CD4-positive, alpha-beta T cell (primary cell): ENCODE results near the gene ADRB2. TPM values are rescaled to one million over a fixed set of nuclear protein-coding genes. Genes with fewer than 3 reads are reported as not detected.

ENCODE experiments used
- ATAC-seq: fragments of 200-7000 bp; cut with Tn5 transposase; one replicate; pipeline ENCODE4 v1.10.0; 2022; ENCODE audit warnings: mild to moderate bottlenecking; ENCODE audit not compliant: poor library complexity
- CTCF ChIA-PET: fragments of 350-600 bp; sonication (Branson Sonifier 250); formaldehyde crosslinking; loops from one replicate; lab custom pipeline; 2021; ENCODE audit warnings: antibody characterized with exemption, inconsistent platforms; lab: Charles Lee
- POLR2A ChIA-PET: fragments of 350-600 bp; sonication (Branson Sonifier 250); formaldehyde crosslinking; loops from one replicate; lab custom pipeline; 2021; ENCODE audit warnings: antibody characterized with exemption, inconsistent platforms; lab: Charles Lee
- DNase-seq, 14 experiments: peaks; one replicate each; pipeline ENCODE4 v3.0.0-alpha.2; 2013 to 2020; ENCODE audit warnings: mixed read lengths in 2 of 14
- H3K27ac ChIP-seq, 2 donors: one replicate each; pipeline versions ENCODE4 v1.5.1 to v1.7.0; 2013; ENCODE audit warnings: low read length in 2 of 2, low read depth in 1 of 2, mild to moderate bottlenecking in 1 of 2
- H3K27me3 ChIP-seq, 2 experiments: 1 replicate in 1 of 2; 2 replicates in 1 of 2; pipeline versions ENCODE4 v1.6.1 to v1.7.0; 2013; ENCODE audit warnings: low read length in 2 of 2, control low read depth in 1 of 2, mild to moderate bottlenecking in 1 of 2, moderate library complexity in 1 of 2; ENCODE audit not compliant: insufficient read depth in 2 of 2, control insufficient read depth in 1 of 2
- H3K36me3 ChIP-seq: one replicate; pipeline ENCODE4 v1.6.1; 2013; ENCODE audit warnings: low read length, control low read depth; ENCODE audit not compliant: insufficient read depth
- H3K4me1 ChIP-seq: one replicate; pipeline ENCODE4 v1.6.1; 2013; ENCODE audit warnings: low read length, control low read depth; ENCODE audit not compliant: insufficient read depth
- H3K4me3 ChIP-seq: one replicate; pipeline ENCODE4 v1.5.1; 2013; ENCODE audit warnings: mild to moderate bottlenecking, low read length, moderate library complexity
- H3K9me3 ChIP-seq, 2 experiments: 1 replicate in 1 of 2; 2 replicates in 1 of 2; pipeline versions ENCODE4 v1.6.1 to v1.7.0; 2013; ENCODE audit warnings: low read length in 2 of 2, mild to moderate bottlenecking in 2 of 2, control low read depth in 1 of 2, moderate library complexity in 1 of 2; ENCODE audit not compliant: control insufficient read depth in 1 of 2, insufficient read depth in 1 of 2
- H3K27ac Mint-ChIP-seq: one replicate; pipeline ENCODE4 v1.8.0; 2020; ENCODE audit warnings: mixed read lengths
- H3K27me3 Mint-ChIP-seq: one replicate; pipeline ENCODE4 v1.8.0; 2021; ENCODE audit warnings: mixed read lengths
- H3K36me3 Mint-ChIP-seq: one replicate; pipeline ENCODE4 v1.8.0; 2021; ENCODE audit warnings: low read depth, mixed read lengths
- H3K4me1 Mint-ChIP-seq: one replicate; pipeline ENCODE4 v1.8.0; 2021; ENCODE audit warnings: low read depth, mixed read lengths
- H3K4me3 Mint-ChIP-seq: one replicate; pipeline ENCODE4 v1.8.0; 2020; ENCODE audit warnings: mild to moderate bottlenecking, mixed read lengths
- H3K9me3 Mint-ChIP-seq: one replicate; pipeline ENCODE4 v1.8.0; 2020; ENCODE audit warnings: mixed read lengths
- intact Hi-C, 2 experiments: fragments of 100-400 bp; cut with DNase I in 1 of 2; cut with micrococcal nuclease in 1 of 2; formaldehyde crosslinking; loops; one replicate each; pipeline versions ENCODE4 v1.15.1 to v1.9.0; 2023 to 2025; cut with DNase I, micrococcal nuclease
- total RNA-seq, 174 experiments: library from RNA in 2 of 174; stranded (reverse) in 2 of 174; gene quantifications; one replicate each; pipeline ENCODE4 v1.2.3 and lab custom pipeline; 2021 to 2026
- TF ChIP-seq, protein P1 (sequence below): fragments of 200-600 bp; IDR thresholded peaks from one replicate; pipeline ENCODE4 v1.8.0; 2022; ENCODE audit warnings: antibody characterized with exemption, mild to moderate bottlenecking

Gene ADRB2
- total RNA-seq, 2 experiments from 2014 or later = 1.2 to 1.6 TPM

DNA sequence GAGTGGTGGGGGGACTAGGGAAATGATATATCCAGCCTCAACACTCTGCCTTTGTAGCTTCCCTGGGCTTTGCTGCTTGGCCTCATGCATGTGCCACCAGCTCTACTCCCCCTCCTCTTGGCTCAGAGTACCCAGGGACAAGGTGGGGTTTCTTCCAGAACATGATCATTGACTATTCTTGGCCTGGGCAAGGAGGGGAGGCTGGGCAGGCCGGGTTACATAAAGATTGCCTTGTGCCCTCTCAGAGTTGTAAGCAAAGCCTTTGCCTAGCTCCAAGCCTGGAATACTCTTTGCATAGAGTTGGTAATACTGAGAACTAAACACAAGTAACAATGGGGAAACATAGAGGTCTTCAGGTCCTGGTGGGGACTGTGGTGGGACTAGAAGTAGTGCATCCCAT lies 11.9 kb downstream of the ADRB2 start:
- ChIA-PET CTCF (no interaction called here), POLR2A (no interaction called here)
- no peak overlapping the region for H3K27ac ChIP-seq
- no peaks in the 10 kb centered on the region for H3K36me3 Mint-ChIP-seq
- intact Hi-C loops = no loop called here
- H3K4me3 Mint-ChIP-seq = no peak overlapping the region
- peaks cover 8% of the 10 kb centered on the region for H3K27me3 Mint-ChIP-seq
- H3K9me3 Mint-ChIP-seq = no peaks in the 10 kb centered on the region
- H3K4me1 Mint-ChIP-seq = no peaks in the 10 kb centered on the region
- H3K4me1 ChIP-seq = peaks cover 33% of the 10 kb centered on the region
- no peak overlapping the region for H3K4me3 ChIP-seq
- H3K36me3 ChIP-seq = no peaks in the 10 kb centered on the region
- TF ChIP-seq, protein P1, sequence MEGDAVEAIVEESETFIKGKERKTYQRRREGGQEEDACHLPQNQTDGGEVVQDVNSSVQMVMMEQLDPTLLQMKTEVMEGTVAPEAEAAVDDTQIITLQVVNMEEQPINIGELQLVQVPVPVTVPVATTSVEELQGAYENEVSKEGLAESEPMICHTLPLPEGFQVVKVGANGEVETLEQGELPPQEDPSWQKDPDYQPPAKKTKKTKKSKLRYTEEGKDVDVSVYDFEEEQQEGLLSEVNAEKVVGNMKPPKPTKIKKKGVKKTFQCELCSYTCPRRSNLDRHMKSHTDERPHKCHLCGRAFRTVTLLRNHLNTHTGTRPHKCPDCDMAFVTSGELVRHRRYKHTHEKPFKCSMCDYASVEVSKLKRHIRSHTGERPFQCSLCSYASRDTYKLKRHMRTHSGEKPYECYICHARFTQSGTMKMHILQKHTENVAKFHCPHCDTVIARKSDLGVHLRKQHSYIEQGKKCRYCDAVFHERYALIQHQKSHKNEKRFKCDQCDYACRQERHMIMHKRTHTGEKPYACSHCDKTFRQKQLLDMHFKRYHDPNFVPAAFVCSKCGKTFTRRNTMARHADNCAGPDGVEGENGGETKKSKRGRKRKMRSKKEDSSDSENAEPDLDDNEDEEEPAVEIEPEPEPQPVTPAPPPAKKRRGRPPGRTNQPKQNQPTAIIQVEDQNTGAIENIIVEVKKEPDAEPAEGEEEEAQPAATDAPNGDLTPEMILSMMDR = no peak
- ATAC-seq (no peak), DNase-seq (no peak)
- no peaks in the 10 kb centered on the region for H3K27me3 ChIP-seq
- H3K9me3 ChIP-seq = no peaks in the 10 kb centered on the region
- no peak overlapping the region for H3K27ac Mint-ChIP-seq

DNA sequence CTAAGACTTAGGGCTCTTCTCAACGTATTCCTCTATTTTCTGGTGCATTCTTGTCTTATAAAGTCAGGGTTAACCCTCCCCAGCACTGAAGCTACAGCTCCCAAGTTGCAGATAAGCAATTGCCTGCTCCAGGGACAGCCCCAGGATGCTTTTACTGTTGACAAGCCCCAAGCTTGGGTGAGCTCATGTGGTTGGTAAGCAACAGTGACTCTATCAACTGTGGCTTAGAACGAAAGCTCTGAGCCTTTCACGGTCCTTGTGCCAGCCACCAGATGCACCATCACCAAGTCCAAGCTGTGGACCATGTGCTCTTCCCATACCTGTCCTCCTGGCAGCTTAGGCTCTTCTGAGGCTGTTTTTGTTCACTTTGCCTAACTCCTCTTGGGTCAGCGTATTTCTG lies 13.5 kb downstream of the ADRB2 start:
- ATAC-seq = no peak
- peaks cover 4% of the 10 kb centered on the region for H3K4me1 Mint-ChIP-seq

DNA sequence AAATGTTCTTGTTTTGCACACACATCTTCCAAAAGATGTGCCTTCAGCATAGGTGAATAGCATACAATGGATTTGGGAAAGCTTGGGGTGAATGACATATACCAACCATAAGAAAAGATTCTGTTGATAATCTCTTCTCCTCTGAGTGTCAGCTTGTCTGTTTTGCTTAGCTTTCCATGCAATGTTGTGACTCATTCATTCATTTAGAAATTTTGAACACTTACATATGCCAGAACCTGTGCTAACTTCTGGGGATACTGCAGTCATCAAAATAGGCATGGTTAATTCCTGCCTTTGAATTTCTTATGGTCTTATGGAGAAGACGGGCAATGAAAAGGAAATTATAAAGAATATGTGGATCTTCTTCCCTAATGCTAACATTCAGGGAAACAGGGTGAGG lies 14.1 kb downstream of the ADRB2 start:
- no peaks in the 10 kb centered on the region for H3K9me3 Mint-ChIP-seq
- intact Hi-C loops = loop anchor here in 1 of 2 experiments (10.0 kb wide), 1 partner anchor 114 kb away; no protein-coding TSS in a partner anchor

More for the DNA sequence above, 13.5 kb downstream of the ADRB2 start:
- H3K27me3 Mint-ChIP-seq = peaks cover 8% of the 10 kb centered on the region
- DNase-seq = peak in 1 of 14 experiments; percentile 41
- Histone ChIP-seq H3K27me3 (no peaks in the 10 kb centered on the region), H3K36me3 (no peaks in the 10 kb centered on the region), H3K4me1 (peaks cover 46% of the 10 kb centered on the region), H3K9me3 (no peaks in the 10 kb centered on the region), H3K4me3 (no peak overlapping the region), H3K27ac (no peak overlapping the region)
- intact Hi-C loops = loop anchor here in 1 of 2 experiments (10.0 kb wide), 1 partner anchor 115 kb away; no protein-coding TSS in a partner anchor
- CTCF ChIA-PET = no interaction called here
- POLR2A ChIA-PET = interaction anchor here (1.2 kb wide), 1 partner anchor 14 kb away, joined by 4 read pairs; the partner anchor contains the start of gene ADRB2
- H3K27ac Mint-ChIP-seq = no peak overlapping the region
- H3K4me3 Mint-ChIP-seq = no peak overlapping the region
- no peaks in the 10 kb centered on the region for H3K9me3 Mint-ChIP-seq
- TF ChIP-seq, protein P1 = no peak
- H3K36me3 Mint-ChIP-seq = no peaks in the 10 kb centered on the region

More for the DNA sequence above, 14.1 kb downstream of the ADRB2 start:
- Mint-ChIP-seq H3K27me3 (peaks cover 8% of the 10 kb centered on the region), H3K36me3 (no peaks in the 10 kb centered on the region), H3K27ac (no peak overlapping the region), H3K4me3 (no peak overlapping the region), H3K4me1 (peaks cover 5% of the 10 kb centered on the region)
- DNase-seq (no peak), ATAC-seq (no peak)
- POLR2A ChIA-PET = interaction anchor here (1.2 kb wide), 1 partner anchor 14 kb away, joined by 4 read pairs; the partner anchor contains the start of gene ADRB2
- peaks cover 47% of the 10 kb centered on the region for H3K4me1 ChIP-seq
- no peak overlapping the region for H3K27ac ChIP-seq
- TF ChIP-seq, protein P1 = no peak
- no peaks in the 10 kb centered on the region for H3K36me3 ChIP-seq
- no peaks in the 10 kb centered on the region for H3K27me3 ChIP-seq
- H3K4me3 ChIP-seq = no peak overlapping the region
- no peaks in the 10 kb centered on the region for H3K9me3 ChIP-seq
- CTCF ChIA-PET = no interaction called here
